Measurements from ENCODE around the gene TRAFD1.

DNA sequence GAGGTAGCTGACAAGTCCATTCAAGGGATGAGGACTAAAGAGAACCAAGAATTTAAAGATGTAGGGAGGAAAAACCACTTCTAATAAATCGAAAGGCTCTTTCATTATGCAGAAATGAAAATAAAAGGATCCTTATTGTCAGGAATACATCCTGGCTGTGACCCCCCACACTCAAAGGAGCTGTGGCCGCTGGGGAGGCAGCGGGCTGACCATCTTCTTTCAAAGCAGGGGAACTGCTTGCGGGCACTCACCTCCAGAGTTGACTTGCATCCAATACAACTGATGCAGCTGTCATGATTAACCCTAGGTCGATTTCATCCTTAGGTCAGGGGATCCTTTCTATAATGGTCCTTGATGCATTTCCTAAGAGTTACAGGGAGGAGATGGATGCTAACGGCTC, 35.3 kb downstream of the TRAFD1 start:
- TF ChIP-seq, protein P1, sequence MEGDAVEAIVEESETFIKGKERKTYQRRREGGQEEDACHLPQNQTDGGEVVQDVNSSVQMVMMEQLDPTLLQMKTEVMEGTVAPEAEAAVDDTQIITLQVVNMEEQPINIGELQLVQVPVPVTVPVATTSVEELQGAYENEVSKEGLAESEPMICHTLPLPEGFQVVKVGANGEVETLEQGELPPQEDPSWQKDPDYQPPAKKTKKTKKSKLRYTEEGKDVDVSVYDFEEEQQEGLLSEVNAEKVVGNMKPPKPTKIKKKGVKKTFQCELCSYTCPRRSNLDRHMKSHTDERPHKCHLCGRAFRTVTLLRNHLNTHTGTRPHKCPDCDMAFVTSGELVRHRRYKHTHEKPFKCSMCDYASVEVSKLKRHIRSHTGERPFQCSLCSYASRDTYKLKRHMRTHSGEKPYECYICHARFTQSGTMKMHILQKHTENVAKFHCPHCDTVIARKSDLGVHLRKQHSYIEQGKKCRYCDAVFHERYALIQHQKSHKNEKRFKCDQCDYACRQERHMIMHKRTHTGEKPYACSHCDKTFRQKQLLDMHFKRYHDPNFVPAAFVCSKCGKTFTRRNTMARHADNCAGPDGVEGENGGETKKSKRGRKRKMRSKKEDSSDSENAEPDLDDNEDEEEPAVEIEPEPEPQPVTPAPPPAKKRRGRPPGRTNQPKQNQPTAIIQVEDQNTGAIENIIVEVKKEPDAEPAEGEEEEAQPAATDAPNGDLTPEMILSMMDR (IDR thresholded peaks at IDR 0.05; ENCODE audit: borderline replicate concordance, extremely low read depth, low read length, poor library complexity, severe bottlenecking) = no peak
- TF ChIP-seq EZH2 (IDR thresholded peaks at IDR 0.05; ENCODE audit: borderline replicate concordance, low read depth, low read length, severe bottlenecking) = no peak

All from DND-41 (cell line).